MG63 (cell line): ENCODE results near the gene CUZD1. TPM values are rescaled to one million over a fixed set of nuclear protein-coding genes. Genes with fewer than 3 reads are reported as not detected.
A peak's percentile ranks its signal among the peaks of the same experiment; 100 is the strongest.
"Not testable (repeated sequence)": the region's sequence is repeated elsewhere in the genome, so short reads cannot be mapped to it uniquely, and the experiment has no call there.

Experiments
- DNase-seq: peaks from one replicate; pipeline ENCODE4 v3.0.0-alpha.2; 2020
- H3K27me3 ChIP-seq: fragments of 250-450 bp; sonication (Bioruptor Pico); 2 replicates; pipeline ENCODE4 v1.5.1; 2020; ENCODE audit warnings: mild to moderate bottlenecking, moderate library complexity
- H3K36me3 ChIP-seq: fragments of 250-450 bp; sonication (Bioruptor Pico); 2 replicates; pipeline ENCODE4 v1.5.1; 2020; ENCODE audit warnings: mild to moderate bottlenecking, moderate library complexity
- H3K4me3 ChIP-seq: fragments of 250-450 bp; sonication (Bioruptor Pico); 2 replicates; pipeline ENCODE4 v1.5.1; 2020; ENCODE audit warnings: mild to moderate bottlenecking, moderate library complexity
- H3K9me3 ChIP-seq: fragments of 250-450 bp; sonication (Bioruptor Pico); 2 replicates; pipeline ENCODE4 v1.5.1; 2020; ENCODE audit warnings: mild to moderate bottlenecking, moderate library complexity
- total RNA-seq: library from RNA; depleted of rRNA; stranded (reverse); fragments of >200 nt; shearing (Covaris generic); gene quantifications from 2 replicates; pipeline ENCODE4 v1.2.3, GENCODE V29; 2014; ENCODE audit warnings: low replicate concordance

Gene CUZD1
- total RNA-seq, 1 experiment from 2014 or later, result 0.13 TPM

GRCh38 chr10:122863216-122864193 is 17.8 kb upstream of the CUZD1 start:
- H3K36me3 ChIP-seq, result peaks cover 27% of the 10 kb centered on the region
- H3K4me3 ChIP-seq, result no peak overlapping the region
- peaks cover 5% of the 10 kb centered on the region; the same call in 1 of the 2 replicates for H3K9me3 ChIP-seq
- DNase-seq, result no peak
- no peaks in the 10 kb centered on the region for H3K27me3 ChIP-seq

- Histone ChIP-seq H3K4me3 (no peak overlapping the region), H3K9me3 (no peaks in the 10 kb centered on the region), H3K27me3 (no peaks in the 10 kb centered on the region), H3K36me3 (peaks cover 17% of the 10 kb centered on the region)
- DNase-seq, result no peak
These were observed 16.1 kb upstream of the CUZD1 start for GRCh38 chr10:122861711-122862161.

GRCh38 chr10:122859527-122859926 is 13.9 kb upstream of the CUZD1 start:
- no peaks in the 10 kb centered on the region for H3K27me3 ChIP-seq
- H3K36me3 ChIP-seq, result peaks cover 21% of the 10 kb centered on the region
- H3K4me3 ChIP-seq, result no peak overlapping the region
- no peak for DNase-seq
- H3K9me3 ChIP-seq, result no peaks in the 10 kb centered on the region

GRCh38 chr10:122858042-122858441 is 12.4 kb upstream of the CUZD1 start:
- not testable (repeated sequence) for H3K4me3 ChIP-seq, H3K9me3 ChIP-seq, H3K27me3 ChIP-seq, DNase-seq
- H3K36me3 ChIP-seq, result peaks cover 30% of the 10 kb centered on the region

- no peak for DNase-seq
- peaks cover 31% of the 10 kb centered on the region for H3K36me3 ChIP-seq
- no peaks in the 10 kb centered on the region for H3K27me3 ChIP-seq
These were observed 11.2 kb upstream of the CUZD1 start for GRCh38 chr10:122856902-122857301.

GRCh38 chr10:122855745-122856144 is 10.1 kb upstream of the CUZD1 start:
- H3K4me3 ChIP-seq, result no peak overlapping the region
- DNase-seq, result no peak
- H3K36me3 ChIP-seq, result peaks cover 32% of the 10 kb centered on the region
- no peaks in the 10 kb centered on the region for H3K27me3 ChIP-seq
- H3K9me3 ChIP-seq, result no peaks in the 10 kb centered on the region

More at GRCh38 chr10:122856902-122857301, 11.2 kb upstream of the CUZD1 start:
- Histone ChIP-seq H3K4me3 (no peak overlapping the region), H3K9me3 (no peaks in the 10 kb centered on the region)

GRCh38 chr10:122854648-122855047 is 9.0 kb upstream of the CUZD1 start:
- Histone ChIP-seq H3K4me3 (no peak overlapping the region), H3K36me3 (peaks cover 41% of the 10 kb centered on the region)
- DNase-seq, result peak; percentile 79

GRCh38 chr10:122853665-122854313 is 8.1 kb upstream of the CUZD1 start:
- Histone ChIP-seq H3K9me3 (no peaks in the 10 kb centered on the region), H3K36me3 (peaks cover 45% of the 10 kb centered on the region), H3K4me3 (no peak overlapping the region), H3K27me3 (no peaks in the 10 kb centered on the region)
- DNase-seq, result no peak

More at GRCh38 chr10:122854648-122855047, 9.0 kb upstream of the CUZD1 start:
- Histone ChIP-seq H3K9me3 (no peaks in the 10 kb centered on the region), H3K27me3 (no peaks in the 10 kb centered on the region)

GRCh38 chr10:122852261-122852660 is 6.6 kb upstream of the CUZD1 start:
- H3K27me3 ChIP-seq, result no peaks in the 10 kb centered on the region
- H3K4me3 ChIP-seq, result no peak overlapping the region
- peak; percentile 17 for DNase-seq
- peaks cover 42% of the 10 kb centered on the region for H3K36me3 ChIP-seq
- no peaks in the 10 kb centered on the region for H3K9me3 ChIP-seq

- no peak for DNase-seq
- H3K36me3 ChIP-seq, result peaks cover 43% of the 10 kb centered on the region
- H3K9me3 ChIP-seq, result no peaks in the 10 kb centered on the region
- no peak overlapping the region for H3K4me3 ChIP-seq
- H3K27me3 ChIP-seq, result no peaks in the 10 kb centered on the region
These were observed 5.3 kb upstream of the CUZD1 start for GRCh38 chr10:122850705-122851640.

GRCh38 chr10:122849900-122850605 is 4.4 kb upstream of the CUZD1 start:
- Histone ChIP-seq H3K36me3 (peaks cover 42% of the 10 kb centered on the region), H3K4me3 (no peak overlapping the region), H3K9me3 (no peaks in the 10 kb centered on the region), H3K27me3 (no peaks in the 10 kb centered on the region)
- DNase-seq, result no peak

- H3K4me3 ChIP-seq, result no peak overlapping the region
- H3K9me3 ChIP-seq, result no peaks in the 10 kb centered on the region
- H3K27me3 ChIP-seq, result no peaks in the 10 kb centered on the region
- DNase-seq, result no peak
- peaks cover 42% of the 10 kb centered on the region for H3K36me3 ChIP-seq
These were observed 3.4 kb upstream of the CUZD1 start for GRCh38 chr10:122849090-122849489.

- Histone ChIP-seq H3K9me3 (no peaks in the 10 kb centered on the region), H3K36me3 (peaks cover 35% of the 10 kb centered on the region), H3K27me3 (no peaks in the 10 kb centered on the region), H3K4me3 (no peak overlapping the region)
- DNase-seq, result peak; percentile 19
These were observed 2.3 kb upstream of the CUZD1 start for GRCh38 chr10:122847782-122848604.

GRCh38 chr10:122844146-122844545 is 1.5 kb downstream of the CUZD1 start:
- DNase-seq, result no peak
- Histone ChIP-seq H3K9me3 (no peaks in the 10 kb centered on the region), H3K27me3 (no peaks in the 10 kb centered on the region), H3K36me3 (peaks cover 15% of the 10 kb centered on the region), H3K4me3 (no peak overlapping the region)

GRCh38 chr10:122841569-122841968 is 4.1 kb downstream of the CUZD1 start:
- Histone ChIP-seq H3K4me3 (no peak overlapping the region), H3K9me3 (no peaks in the 10 kb centered on the region), H3K36me3 (peaks cover 14% of the 10 kb centered on the region), H3K27me3 (no peaks in the 10 kb centered on the region)
- DNase-seq, result no peak
